ENCODE measurements around the gene COX4I1.

DNA sequence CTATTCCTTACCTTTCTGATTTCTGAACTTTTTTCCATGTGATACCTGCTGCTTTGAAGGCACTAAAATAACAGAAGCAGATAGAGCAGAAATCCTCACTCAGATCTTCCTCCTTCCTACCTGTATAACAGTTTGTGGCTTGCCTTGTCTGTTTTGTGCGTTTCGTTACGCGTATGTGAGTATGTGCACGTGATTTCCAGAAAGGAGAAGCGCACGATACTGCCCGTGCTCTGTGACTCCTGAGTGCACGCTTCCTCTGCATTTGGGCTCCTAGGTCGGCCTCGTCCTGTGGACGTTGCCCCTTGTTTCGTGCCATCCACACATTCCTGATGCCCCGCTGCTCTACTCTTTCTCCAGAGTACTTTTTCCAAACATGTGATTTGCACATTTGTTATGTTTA, 4.1 kb downstream of the COX4I1 start:
- TF ChIP-seq SUZ12 (IDR thresholded peaks at IDR 0.05), result no peak
- TF ChIP-seq, protein P1, sequence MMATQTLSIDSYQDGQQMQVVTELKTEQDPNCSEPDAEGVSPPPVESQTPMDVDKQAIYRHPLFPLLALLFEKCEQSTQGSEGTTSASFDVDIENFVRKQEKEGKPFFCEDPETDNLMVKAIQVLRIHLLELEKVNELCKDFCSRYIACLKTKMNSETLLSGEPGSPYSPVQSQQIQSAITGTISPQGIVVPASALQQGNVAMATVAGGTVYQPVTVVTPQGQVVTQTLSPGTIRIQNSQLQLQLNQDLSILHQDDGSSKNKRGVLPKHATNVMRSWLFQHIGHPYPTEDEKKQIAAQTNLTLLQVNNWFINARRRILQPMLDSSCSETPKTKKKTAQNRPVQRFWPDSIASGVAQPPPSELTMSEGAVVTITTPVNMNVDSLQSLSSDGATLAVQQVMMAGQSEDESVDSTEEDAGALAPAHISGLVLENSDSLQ (IDR thresholded peaks at IDR 0.05), result no peak
- no peak for TF ChIP-seq ELF4 (IDR thresholded peaks at IDR 0.05)
- no peak for TF ChIP-seq FOXM1 (IDR thresholded peaks at IDR 0.05; ENCODE audit: borderline replicate concordance)
- TF ChIP-seq ZNF384 (IDR thresholded peaks at IDR 0.05), result no peak
- TF ChIP-seq NFRKB (IDR thresholded peaks at IDR 0.05), result no peak
- TF ChIP-seq SP1 (IDR thresholded peaks at IDR 0.05), result no peak
- TF ChIP-seq BHLHE40 (IDR thresholded peaks at IDR 0.05; ENCODE audit: borderline replicate concordance), result no peak
- TF ChIP-seq FOXK2 (IDR thresholded peaks at IDR 0.05), result no peak
- no peak for TF ChIP-seq ARNT (IDR thresholded peaks at IDR 0.05)
- TF ChIP-seq HDGF (IDR thresholded peaks at IDR 0.05; ENCODE audit: borderline replicate concordance), result no peak
- no peak for TF ChIP-seq FOXA1 (IDR thresholded peaks at IDR 0.05)
- TF ChIP-seq LEF1 (IDR thresholded peaks at IDR 0.05; ENCODE audit: borderline replicate concordance), result no peak

All from HEK293T (cell line).